NCI-H1930 (cell line): ENCODE results near the gene GSTK1.

Experiments used
- DNase-seq, 2 experiments: peaks; one replicate each; lab custom pipeline; 2025; lab: John Stamatoyannopoulos, UW

Gene GSTK1

GRCh38 chr7:143296686-143297085 is 33.4 kb downstream of the GSTK1 start:
- DNase-seq, result no peak

GRCh38 chr7:143299346-143299745 is 36.1 kb downstream of the GSTK1 start:
- no peak for DNase-seq

DNA sequence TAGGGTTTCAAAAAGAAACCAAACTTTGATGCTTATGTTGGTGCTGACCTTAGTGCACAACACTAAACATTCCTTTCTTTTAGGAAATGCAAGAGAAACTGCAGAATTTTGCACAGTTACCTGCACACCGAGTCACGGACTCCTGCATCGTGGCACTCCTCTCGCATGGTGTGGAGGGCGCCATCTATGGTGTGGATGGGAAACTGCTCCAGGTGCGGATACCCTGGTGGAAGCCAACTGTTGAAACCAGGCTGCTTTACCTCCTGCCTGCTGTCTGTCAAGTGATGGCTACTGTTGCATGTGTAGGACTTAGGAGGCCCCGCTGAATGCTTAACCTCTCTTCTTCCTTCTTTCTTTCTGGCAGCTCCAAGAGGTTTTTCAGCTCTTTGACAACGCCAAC is 36.6 kb downstream of the GSTK1 start:
- DNase-seq, result no peak

- DNase-seq, result no peak
Observed at GRCh38 chr7:143300959-143301935, 38.0 kb downstream of the GSTK1 start.

GRCh38 chr7:143303733-143304132 is 40.5 kb downstream of the GSTK1 start:
- DNase-seq, result no peak

DNA sequence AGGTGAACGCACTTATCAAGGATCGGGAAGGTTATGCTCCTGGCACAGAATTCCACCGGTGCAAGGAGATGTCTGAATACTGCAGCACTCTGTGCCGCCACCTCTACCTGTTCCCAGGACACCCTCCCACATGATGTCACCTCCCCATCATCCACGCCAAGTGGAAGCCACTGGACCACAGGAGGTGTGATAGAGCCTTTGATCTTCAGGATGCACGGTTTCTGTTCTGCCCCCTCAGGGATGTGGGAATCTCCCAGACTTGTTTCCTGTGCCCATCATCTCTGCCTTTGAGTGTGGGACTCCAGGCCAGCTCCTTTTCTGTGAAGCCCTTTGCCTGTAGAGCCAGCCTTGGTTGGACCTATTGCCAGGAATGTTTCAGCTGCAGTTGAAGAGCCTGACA is 41.7 kb downstream of the GSTK1 start:
- DNase-seq, result no peak

DNA sequence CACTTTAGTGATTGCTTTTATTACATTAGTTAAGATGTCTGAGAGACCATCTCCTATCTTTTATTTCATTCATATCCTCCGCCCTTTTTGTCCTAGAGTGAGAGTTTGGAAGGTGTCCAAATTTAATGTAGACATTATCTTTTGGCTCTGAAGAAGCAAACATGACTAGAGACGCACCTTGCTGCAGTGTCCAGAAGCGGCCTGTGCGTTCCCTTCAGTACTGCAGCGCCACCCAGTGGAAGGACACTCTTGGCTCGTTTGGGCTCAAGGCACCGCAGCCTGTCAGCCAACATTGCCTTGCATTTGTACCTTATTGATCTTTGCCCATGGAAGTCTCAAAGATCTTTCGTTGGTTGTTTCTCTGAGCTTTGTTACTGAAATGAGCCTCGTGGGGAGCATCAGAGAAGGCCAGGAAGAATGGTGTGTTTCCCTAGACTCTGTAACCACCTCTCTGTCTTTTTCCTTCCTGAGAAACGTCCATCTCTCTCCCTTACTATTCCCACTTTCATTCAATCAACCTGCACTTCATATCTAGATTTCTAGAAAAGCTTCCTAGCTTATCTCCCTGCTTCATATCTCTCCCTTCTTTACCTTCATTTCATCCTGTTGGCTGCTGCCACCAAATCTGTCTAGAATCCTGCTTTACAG is 42.3 kb downstream of the GSTK1 start:
- DNase-seq, result peak in 1 of 2 experiments; percentile 5

- no peak for DNase-seq
Observed at GRCh38 chr7:143308632-143309031, 45.4 kb downstream of the GSTK1 start.

DNA sequence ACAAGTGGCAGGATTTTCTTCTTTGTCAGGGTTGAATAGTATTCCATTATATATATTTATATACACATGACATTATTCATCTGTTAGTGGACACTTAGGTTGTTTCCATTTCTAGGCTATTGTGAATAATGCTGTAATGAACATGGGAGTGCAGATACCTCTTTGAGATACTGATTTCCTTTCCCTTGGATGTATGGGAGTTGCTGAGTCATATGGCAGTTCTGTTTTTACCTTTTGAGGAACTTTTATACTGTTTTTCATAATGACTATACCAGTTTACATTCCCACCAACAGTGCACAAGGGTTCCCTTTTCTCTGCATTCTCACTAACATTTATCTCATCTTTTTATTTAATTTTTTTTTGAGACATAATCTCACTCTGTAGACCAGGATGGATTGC is 50.9 kb downstream of the GSTK1 start:
- DNase-seq, result no peak

DNA sequence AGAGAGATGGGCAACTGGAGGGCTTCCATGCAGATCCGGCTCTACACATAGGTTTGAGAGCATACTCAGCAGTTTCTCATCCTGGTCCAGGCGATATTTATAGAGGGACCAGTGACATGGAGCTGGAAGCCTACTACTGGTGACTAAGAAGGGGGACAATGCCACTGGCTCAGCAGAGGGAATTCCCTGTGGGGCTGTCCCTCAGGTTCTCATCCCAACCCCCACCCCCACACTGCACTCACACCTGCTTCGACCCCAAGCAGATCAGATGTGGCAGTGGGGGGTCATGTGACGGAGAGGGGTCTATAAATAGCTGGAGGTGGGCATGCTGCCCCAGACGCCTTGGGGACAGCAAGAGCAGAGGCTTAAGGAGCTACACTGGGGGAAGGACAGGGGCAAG is 52.5 kb downstream of the GSTK1 start, which contains the start of gene CLCN1:
Gene CLCN1, plus strand, starts transcription at position 336 of the 400 bp plus-strand sequence. CDS start 102 bp downstream, outside the sequence.
- no peak for DNase-seq

GRCh38 chr7:143316492-143316891 is 53.3 kb downstream of the GSTK1 start:
- DNase-seq, result no peak

DNA sequence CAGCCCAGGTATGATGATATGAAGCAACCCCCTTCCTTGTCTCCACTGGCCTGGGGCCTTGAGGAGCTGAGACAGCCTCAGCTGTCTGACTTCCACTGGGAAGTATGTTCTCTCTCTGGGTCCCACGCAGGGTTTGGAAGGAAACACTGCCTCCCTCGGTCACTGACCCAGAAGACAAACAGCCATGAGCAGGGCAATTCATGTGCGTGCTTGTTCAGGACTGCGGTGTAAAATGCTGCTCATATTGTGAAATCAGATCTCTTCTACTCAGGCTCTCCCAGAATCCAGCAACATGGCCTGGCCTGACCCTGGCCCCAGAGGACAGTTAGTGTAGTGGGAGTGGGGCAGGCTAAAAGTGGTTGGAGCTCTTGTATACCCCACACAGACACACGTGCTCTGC is 55.4 kb downstream of the GSTK1 start:
- DNase-seq, result no peak
